Activated B cell treated with CpG ODN at 0.5 μM for 24 hours (primary cell): Measurements from ENCODE around the gene TAPBP. TPM values are rescaled to one million over a fixed set of nuclear protein-coding genes. Genes with fewer than 3 reads are reported as not detected.

Source experiments
- ATAC-seq: fragments of 200-7000 bp; cut with Tn5 transposase; one replicate; pipeline ENCODE4 v1.10.0; 2021; ENCODE audit warnings: low read depth, mild to moderate bottlenecking, moderate library complexity
- CTCF ChIA-PET: fragments of 350-600 bp; sonication (Branson Sonifier 250); formaldehyde crosslinking; loops from one replicate; lab custom pipeline; 2021; ENCODE audit warnings: antibody characterized with exemption; lab: Charles Lee
- POLR2A ChIA-PET: fragments of 350-600 bp; sonication (Branson Sonifier 250); formaldehyde crosslinking; loops from one replicate; lab custom pipeline; 2021; ENCODE audit warnings: antibody characterized with exemption; lab: Charles Lee
- DNase-seq: peaks from one replicate; pipeline ENCODE4 v3.0.0; 2022
- H3K27ac Mint-ChIP-seq: one replicate; pipeline ENCODE4 v1.8.0; 2020; ENCODE audit warnings: mixed read lengths
- H3K27me3 Mint-ChIP-seq: one replicate; pipeline ENCODE4 v1.8.0; 2021; ENCODE audit warnings: mixed read lengths
- H3K36me3 Mint-ChIP-seq: one replicate; pipeline ENCODE4 v1.8.0; 2021; ENCODE audit warnings: low read depth, mixed read lengths
- H3K4me1 Mint-ChIP-seq: one replicate; pipeline ENCODE4 v1.8.0; 2021; ENCODE audit warnings: mixed read lengths
- H3K4me3 Mint-ChIP-seq: one replicate; pipeline ENCODE4 v1.8.0; 2020; ENCODE audit warnings: mild to moderate bottlenecking, mixed read lengths
- H3K9me3 Mint-ChIP-seq: one replicate; pipeline ENCODE4 v1.8.0; 2020; ENCODE audit warnings: mixed read lengths
- intact Hi-C: fragments of 100-400 bp; cut with micrococcal nuclease; formaldehyde crosslinking; loops from one replicate; pipeline ENCODE4 v1.15.1; 2024
- total RNA-seq: library from RNA; stranded (reverse); gene quantifications from 2 replicates; pipeline ENCODE4 v1.2.3, GENCODE V29; 2022
- TF ChIP-seq, protein P1 (sequence below): fragments of 200-600 bp; IDR thresholded peaks from one replicate; pipeline ENCODE4 v1.8.0; 2022; ENCODE audit warnings: antibody characterized with exemption, mild to moderate bottlenecking

Gene TAPBP
- total RNA-seq, 1 donor from 2014 or later: 350 TPM

DNA sequence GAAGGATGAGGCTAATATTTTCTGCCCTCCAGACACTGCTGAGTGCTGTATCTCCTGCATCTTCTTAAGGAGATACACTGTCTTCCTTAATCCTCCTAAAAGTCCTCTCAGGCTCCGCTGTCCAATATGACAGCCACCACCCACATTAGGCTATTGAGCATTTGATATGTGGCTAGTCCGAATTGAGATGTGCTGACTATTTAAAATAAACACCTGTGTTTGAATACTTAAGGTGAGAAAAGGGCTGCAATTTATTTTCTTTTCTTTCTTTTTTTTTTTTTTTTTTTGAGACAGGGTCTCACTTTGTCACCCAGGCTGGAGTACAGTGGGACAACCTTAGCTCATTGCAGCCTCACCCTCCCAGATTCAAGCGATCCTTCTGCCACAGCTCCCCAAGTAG, 12.0 kb downstream of the TAPBP start:
- H3K4me3 Mint-ChIP-seq: no peak overlapping the region
- no peaks in the 10 kb centered on the region for H3K9me3 Mint-ChIP-seq
- no peaks in the 10 kb centered on the region for H3K27me3 Mint-ChIP-seq
- H3K36me3 Mint-ChIP-seq: peaks cover 77% of the 10 kb centered on the region
- peak overlapping the region; percentile 39 for H3K27ac Mint-ChIP-seq
- ChIA-PET POLR2A (interaction anchor here (0.8 to 5.3 kb wide), 7 partner anchors 9 to 42 kb away, joined by 5 to 84 read pairs (median 12); partner anchors contain the start of genes B3GALT4, RPS18, TAPBP and VPS52), CTCF (interaction anchor here (2.1 kb wide), 1 partner anchor 14 kb away, joined by 5 read pairs; no protein-coding TSS in a partner anchor)
- DNase-seq (no peak), ATAC-seq (no peak)
- H3K4me1 Mint-ChIP-seq: peaks cover 49% of the 10 kb centered on the region
- TF ChIP-seq, protein P1, sequence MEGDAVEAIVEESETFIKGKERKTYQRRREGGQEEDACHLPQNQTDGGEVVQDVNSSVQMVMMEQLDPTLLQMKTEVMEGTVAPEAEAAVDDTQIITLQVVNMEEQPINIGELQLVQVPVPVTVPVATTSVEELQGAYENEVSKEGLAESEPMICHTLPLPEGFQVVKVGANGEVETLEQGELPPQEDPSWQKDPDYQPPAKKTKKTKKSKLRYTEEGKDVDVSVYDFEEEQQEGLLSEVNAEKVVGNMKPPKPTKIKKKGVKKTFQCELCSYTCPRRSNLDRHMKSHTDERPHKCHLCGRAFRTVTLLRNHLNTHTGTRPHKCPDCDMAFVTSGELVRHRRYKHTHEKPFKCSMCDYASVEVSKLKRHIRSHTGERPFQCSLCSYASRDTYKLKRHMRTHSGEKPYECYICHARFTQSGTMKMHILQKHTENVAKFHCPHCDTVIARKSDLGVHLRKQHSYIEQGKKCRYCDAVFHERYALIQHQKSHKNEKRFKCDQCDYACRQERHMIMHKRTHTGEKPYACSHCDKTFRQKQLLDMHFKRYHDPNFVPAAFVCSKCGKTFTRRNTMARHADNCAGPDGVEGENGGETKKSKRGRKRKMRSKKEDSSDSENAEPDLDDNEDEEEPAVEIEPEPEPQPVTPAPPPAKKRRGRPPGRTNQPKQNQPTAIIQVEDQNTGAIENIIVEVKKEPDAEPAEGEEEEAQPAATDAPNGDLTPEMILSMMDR: no peak
- intact Hi-C loops: no loop called here

DNA sequence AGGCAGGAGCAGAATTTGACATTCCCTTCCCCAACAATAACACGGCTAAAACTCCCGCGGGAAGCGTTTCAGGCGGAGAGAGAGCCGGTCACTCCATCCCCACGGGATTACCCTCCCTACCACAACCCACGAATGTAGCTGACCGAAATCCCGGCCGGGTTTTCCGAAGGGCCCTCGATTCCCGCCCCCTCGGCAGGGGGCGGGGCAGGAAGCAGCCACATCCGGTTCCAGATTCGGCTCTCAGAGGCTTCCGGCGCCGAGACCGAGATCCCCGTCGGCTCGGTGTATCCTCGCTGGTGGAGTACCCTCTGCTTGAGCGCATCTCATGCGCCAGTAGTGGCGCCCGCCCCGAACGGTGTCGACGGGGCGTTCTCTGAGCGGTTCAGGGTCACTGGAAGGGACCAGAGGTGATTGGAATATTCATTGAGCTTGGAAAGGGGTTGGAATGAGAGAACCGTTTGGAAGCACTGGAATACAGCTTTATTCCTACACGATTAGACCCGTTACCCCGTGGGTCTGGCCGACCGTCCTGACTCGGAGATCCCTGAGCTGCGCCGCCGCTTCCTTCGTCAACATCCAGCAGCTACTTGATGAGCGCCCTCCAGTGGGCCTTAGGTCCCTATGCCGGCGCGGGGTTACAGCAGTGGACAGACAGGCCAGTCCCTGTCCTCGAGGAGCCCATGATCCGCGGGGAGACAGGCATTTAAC, 14.5 kb downstream of the TAPBP start:
- no peaks in the 10 kb centered on the region for H3K9me3 Mint-ChIP-seq
- H3K27ac Mint-ChIP-seq: peak overlapping the region; percentile 98
- DNase-seq (peak; percentile 90), ATAC-seq (peak; percentile 67)
- peak overlapping the region; percentile 96 for H3K4me3 Mint-ChIP-seq
- H3K27me3 Mint-ChIP-seq: no peaks in the 10 kb centered on the region
- ChIA-PET CTCF (interaction anchor here (0.7 to 3.2 kb wide), 10 partner anchors 9 to 46 kb away, joined by 3 to 17 read pairs (median 4); partner anchors contain the start of genes B3GALT4, PFDN6, RPS18 and VPS52), POLR2A (interaction anchor here (0.6 to 5.3 kb wide), 26 partner anchors 9 to 1561 kb away, joined by 3 to 84 read pairs (median 5); partner anchors contain the start of genes B3GALT4, CUTA, PFDN6 and RING1)
- H3K4me1 Mint-ChIP-seq: peaks cover 34% of the 10 kb centered on the region
- TF ChIP-seq, protein P1: no peak
- intact Hi-C loops: loop anchor here (1.0 to 5.0 kb wide), 11 partner anchors 10 to 137 kb away; partner anchors contain the start of genes B3GALT4, KIFC1, PFDN6 and RXRB
- peaks cover 74% of the 10 kb centered on the region for H3K36me3 Mint-ChIP-seq

GRCh38 chr6:33298773-33299236, 15.1 kb downstream of the TAPBP start, which contains the start of gene RGL2:
RGL2 (minus strand) TSS chr6:33298942; CDS start chr6:33298610, 332 bp downstream.
- Mint-ChIP-seq H3K4me1 (peaks cover 32% of the 10 kb centered on the region), H3K9me3 (no peaks in the 10 kb centered on the region), H3K27me3 (no peaks in the 10 kb centered on the region), H3K36me3 (peaks cover 74% of the 10 kb centered on the region), H3K27ac (peak within 1 kb of the TSS; percentile 98), H3K4me3 (peak within 1 kb of the TSS; percentile 96)
- peak; percentile 45 for ATAC-seq
- CTCF ChIA-PET: interaction anchor here (0.7 to 3.2 kb wide), 9 partner anchors 10 to 46 kb away, joined by 3 to 17 read pairs (median 4); partner anchors contain the start of genes B3GALT4, PFDN6, WDR46 and ZBTB22
- TF ChIP-seq, protein P1: no peak
- intact Hi-C loops: loop anchor here (1.0 to 5.0 kb wide), 11 partner anchors 10 to 137 kb away; partner anchors contain the start of genes B3GALT4, KIFC1, PFDN6 and RXRB
- DNase-seq: peak; percentile 63
- POLR2A ChIA-PET: interaction anchor here (0.6 to 5.3 kb wide), 23 partner anchors 9 to 1560 kb away, joined by 3 to 84 read pairs (median 5); partner anchors contain the start of genes B3GALT4, CUTA, PFDN6 and RING1

DNA sequence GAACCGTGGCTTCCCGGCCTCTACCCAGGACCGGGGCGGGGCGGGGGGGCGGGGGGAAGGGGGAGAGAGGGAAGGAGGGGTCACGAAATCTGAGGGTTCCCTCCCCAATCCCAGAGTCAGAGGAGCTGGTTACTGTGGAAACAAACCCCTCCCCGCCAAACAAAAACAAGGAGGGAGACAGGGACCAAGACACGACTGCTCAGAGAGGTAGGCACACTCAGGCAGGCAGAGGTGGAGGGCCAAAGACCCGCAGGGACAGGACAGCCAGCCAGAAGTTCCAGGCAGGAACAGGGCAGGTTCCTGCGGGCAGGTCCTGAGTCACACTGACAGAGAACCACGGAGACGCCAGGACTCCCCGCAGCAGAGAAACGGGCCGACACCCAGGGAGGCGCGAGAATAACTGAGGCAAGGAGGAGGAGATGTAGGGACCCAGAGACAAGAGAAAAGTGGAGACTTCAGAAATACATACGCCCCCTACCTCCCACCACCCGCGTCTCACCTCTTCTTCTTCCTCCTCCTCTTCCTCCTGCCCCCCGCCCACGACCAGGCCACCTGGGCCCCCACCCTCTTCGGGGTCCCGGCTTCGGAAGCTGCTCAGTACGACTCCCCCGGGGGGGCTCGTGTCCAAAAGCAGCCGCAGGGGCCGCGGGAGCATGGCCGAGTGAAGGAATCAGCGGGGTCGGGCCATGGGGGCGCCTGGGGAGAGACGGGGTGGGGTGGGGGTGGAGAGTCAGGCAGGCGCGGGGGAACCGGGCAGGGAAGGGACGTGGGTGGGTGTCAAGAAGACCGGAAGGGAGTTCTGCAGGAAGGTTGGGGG, 15.7 kb downstream of the TAPBP start:
- DNase-seq (peak; percentile 54), ATAC-seq (peak; percentile 19)
- peak overlapping the region; percentile 96 for H3K4me3 Mint-ChIP-seq
- ChIA-PET CTCF (interaction anchor here (1.4 to 3.2 kb wide), 7 partner anchors 9 to 47 kb away, joined by 3 to 17 read pairs (median 9); partner anchors contain the start of genes B3GALT4, PFDN6 and WDR46), POLR2A (interaction anchor here (0.7 to 5.3 kb wide), 18 partner anchors 9 to 1102 kb away, joined by 3 to 84 read pairs (median 16); partner anchors contain the start of genes B3GALT4, CUTA, PFDN6 and RPS18)
- H3K27me3 Mint-ChIP-seq: no peaks in the 10 kb centered on the region
- TF ChIP-seq, protein P1: no peak
- H3K27ac Mint-ChIP-seq: peak overlapping the region; percentile 98
- intact Hi-C loops: loop anchor here (5.0 kb wide), 2 partner anchors 129 to 136 kb away; no protein-coding TSS in a partner anchor
- no peaks in the 10 kb centered on the region for H3K9me3 Mint-ChIP-seq
- H3K36me3 Mint-ChIP-seq: peaks cover 74% of the 10 kb centered on the region
- peaks cover 29% of the 10 kb centered on the region for H3K4me1 Mint-ChIP-seq
